Activated gamma-delta T cell treated with Interleukin-2 at 50 U/mL for 16 hours (primary cell): Measurements from ENCODE around the gene CCRL2.
A peak's percentile ranks its signal among the peaks of the same experiment; 100 is the strongest.

Experiments used
- DNase-seq: peaks from one replicate; pipeline ENCODE4 v3.0.0-alpha.2; 2020

Gene CCRL2, protein sequence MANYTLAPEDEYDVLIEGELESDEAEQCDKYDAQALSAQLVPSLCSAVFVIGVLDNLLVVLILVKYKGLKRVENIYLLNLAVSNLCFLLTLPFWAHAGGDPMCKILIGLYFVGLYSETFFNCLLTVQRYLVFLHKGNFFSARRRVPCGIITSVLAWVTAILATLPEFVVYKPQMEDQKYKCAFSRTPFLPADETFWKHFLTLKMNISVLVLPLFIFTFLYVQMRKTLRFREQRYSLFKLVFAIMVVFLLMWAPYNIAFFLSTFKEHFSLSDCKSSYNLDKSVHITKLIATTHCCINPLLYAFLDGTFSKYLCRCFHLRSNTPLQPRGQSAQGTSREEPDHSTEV

DNA sequence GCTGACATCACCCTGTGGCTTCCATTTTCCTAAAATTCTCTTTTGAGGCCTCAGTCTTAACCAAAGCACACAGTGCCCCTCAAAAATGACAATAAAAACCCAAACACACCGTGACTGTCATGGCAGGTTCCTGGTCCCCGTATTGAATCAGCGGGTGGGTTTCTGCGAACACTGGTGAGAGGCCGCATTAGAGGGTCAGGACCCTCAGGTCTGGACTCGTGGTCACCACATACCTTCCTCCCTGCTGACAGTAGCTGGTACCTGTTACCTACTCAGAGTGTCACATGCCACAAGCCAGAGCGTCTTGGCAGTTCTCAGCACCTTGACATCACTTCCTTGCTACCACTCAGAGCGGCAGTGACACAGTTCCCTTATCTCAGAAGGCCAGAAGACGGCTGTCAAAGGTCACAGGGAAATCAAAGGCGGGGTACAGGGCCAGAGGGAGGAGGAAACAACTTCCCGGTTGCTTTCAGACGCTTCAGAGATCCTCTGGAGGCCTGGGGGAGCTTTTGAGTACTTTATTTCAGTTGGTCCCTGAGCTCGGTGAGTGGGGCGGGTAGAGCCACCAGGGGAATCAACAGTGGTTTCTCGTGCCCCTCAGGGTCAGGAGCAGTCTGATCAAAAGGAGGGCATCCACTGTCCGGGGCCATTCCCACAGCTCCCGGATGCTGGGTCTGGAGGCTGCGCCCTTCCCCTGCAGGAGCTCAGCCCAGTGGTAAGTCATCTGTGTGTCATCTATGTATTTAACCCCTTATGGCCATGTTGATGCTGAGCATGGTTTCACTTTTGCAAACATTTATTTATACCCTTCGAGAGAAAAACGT lies at the start of gene CCRL2, which contains the start of gene CCR5AS:
Gene CCRL2 (plus strand): TSS at position 472 of the 824 bp plus-strand sequence. CDS start 821 bp downstream, outside the sequence.
Gene CCR5AS (minus strand): TSS at position 279 of the 824 bp plus-strand sequence.
- peak; percentile 40 for DNase-seq

- no peak for DNase-seq
These were observed 48.6 kb upstream of the CCRL2 start for GRCh38 chr3:46358466-46358865.

DNA sequence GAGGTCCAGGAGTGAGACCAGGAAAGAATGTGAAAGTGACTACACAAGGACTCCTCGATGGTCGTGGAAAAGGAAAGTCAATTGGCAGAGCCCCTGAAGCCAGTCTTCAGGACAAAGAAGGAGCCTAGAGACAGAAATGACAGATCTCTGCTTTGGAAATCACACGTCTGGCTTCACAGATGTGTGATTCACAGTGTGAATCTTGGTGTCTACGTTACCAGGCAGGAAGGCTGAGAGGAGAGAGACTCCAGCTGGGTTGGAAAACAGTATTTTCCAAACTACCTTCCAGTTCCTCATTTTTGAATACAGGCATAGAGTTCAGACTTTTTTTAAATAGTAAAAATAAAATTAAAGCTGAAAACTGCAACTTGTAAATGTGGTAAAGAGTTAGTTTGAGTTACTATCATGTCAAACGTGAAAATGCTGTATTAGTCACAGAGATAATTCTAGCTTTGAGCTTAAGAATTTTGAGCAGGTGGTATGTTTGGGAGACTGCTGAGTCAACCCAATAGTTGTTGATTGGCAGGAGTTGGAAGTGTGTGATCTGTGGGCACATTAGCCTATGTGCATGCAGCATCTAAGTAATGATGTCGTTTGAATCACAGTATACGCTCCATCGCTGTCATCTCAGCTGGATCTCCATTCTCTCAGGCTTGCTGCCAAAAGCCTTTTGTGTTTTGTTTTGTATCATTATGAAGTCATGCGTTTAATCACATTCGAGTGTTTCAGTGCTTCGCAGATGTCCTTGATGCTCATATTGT lies 47.1 kb upstream of the CCRL2 start:
- no peak for DNase-seq

GRCh38 chr3:46360907-46361306 lies 46.2 kb upstream of the CCRL2 start:
- no peak for DNase-seq

GRCh38 chr3:46361408-46362283 lies 45.4 kb upstream of the CCRL2 start:
- DNase-seq: no peak

- no peak for DNase-seq
These were observed 42.0 kb upstream of the CCRL2 start for GRCh38 chr3:46365041-46365440.

DNA sequence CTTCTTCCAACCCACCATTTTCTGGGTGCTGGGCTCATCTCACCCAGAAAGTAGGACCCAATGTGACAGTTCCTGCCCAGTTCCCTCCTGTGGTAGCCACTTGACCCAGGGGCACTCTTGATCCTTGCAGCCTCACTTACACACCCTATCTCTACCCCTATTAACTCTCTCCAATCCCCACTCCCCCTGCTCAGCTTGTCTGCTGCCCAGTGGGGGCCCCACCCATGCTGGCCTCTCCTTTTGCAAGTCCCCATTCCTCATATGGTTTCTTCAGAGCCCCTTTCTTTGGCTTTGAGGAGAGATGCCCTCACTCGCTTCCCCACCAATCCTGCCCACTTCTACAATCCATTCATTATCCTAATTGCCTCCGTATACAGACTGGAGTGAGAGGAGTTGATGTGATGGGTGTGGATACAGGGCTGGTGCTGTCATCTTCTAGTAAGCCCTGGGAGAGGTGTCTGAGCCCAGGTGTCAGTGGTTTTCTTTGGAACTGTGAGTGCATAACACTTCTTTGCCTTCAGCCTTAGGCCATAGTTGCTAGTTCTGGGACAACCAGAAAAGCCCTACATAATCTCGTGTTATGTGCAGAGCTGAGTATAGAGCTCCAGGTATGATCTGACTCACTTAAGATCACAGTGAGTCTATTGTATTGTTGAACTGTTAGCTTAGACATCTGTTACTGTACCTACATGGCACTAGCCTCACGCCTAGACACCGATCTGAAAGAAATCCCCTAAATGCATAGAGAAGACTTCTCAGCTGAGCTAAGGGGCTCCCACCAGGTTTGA lies 41.1 kb upstream of the CCRL2 start:
- no peak for DNase-seq

- DNase-seq: no peak
These were observed 39.2 kb upstream of the CCRL2 start for GRCh38 chr3:46367811-46368210.

DNA sequence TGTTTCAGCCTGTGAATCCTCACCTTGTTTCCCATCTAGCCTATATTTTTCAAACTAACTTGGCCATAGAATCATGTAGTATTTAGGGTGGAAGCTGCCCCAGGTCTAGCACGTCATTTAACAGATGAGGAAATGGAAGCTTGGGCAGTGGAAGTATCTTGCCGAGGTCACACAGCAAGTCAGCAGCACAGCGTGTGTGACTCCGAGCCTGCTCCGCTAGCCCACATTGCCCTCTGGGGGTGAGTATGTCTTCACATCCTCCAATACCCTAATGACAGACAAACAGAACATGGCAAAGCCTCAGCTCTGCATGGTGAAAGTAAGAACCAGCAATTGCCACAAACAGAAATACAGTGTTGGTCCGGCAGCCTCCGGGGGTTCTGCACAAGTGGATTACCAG lies 38.5 kb upstream of the CCRL2 start:
- DNase-seq: peak; percentile 64

DNA sequence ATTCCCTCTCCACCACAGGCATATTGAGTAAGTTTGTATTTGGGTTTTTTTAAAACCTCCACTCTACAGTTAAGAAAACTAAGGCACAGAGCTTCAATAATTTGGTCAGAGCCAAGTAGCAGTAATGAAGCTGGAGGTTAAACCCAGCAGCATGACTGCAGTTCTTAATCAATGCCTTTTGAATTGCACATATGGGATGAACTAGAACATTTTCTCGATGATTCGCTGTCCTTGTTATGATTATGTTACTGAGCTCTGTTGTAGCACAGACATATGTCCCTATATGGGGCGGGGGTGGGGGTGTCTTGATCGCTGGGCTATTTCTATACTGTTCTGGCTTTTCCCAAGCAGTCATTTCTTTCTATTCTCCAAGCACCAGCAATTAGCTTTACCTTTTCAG lies 37.9 kb upstream of the CCRL2 start:
- DNase-seq: no peak

- no peak for DNase-seq
These were observed 37.4 kb upstream of the CCRL2 start for GRCh38 chr3:46369675-46370132.

- no peak for DNase-seq
These were observed 36.1 kb upstream of the CCRL2 start, which contains the start of gene CCR5 for GRCh38 chr3:46370839-46371518. TSS of gene CCR5 (plus strand) at chr3:46370946. CDS start at chr3:46372903, 1,957 bp downstream.

GRCh38 chr3:46371519-46372340 lies 35.3 kb upstream of the CCRL2 start:
- DNase-seq: no peak

- DNase-seq: no peak
These were observed 34.3 kb upstream of the CCRL2 start for GRCh38 chr3:46372492-46373359.

DNA sequence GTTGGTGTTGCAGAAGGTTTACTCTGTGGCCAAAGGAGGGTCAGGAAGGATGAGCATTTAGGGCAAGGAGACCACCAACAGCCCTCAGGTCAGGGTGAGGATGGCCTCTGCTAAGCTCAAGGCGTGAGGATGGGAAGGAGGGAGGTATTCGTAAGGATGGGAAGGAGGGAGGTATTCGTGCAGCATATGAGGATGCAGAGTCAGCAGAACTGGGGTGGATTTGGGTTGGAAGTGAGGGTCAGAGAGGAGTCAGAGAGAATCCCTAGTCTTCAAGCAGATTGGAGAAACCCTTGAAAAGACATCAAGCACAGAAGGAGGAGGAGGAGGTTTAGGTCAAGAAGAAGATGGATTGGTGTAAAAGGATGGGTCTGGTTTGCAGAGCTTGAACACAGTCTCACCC lies 32.3 kb upstream of the CCRL2 start:
- DNase-seq: no peak

DNA sequence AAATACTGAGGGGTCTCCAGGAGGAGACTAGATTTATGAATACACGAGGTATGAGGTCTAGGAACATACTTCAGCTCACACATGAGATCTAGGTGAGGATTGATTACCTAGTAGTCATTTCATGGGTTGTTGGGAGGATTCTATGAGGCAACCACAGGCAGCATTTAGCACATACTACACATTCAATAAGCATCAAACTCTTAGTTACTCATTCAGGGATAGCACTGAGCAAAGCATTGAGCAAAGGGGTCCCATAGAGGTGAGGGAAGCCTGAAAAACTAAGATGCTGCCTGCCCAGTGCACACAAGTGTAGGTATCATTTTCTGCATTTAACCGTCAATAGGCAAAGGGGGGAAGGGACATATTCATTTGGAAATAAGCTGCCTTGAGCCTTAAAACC lies 31.8 kb upstream of the CCRL2 start:
- no peak for DNase-seq

- no peak for DNase-seq
These were observed 31.2 kb upstream of the CCRL2 start for GRCh38 chr3:46375814-46376213.

DNA sequence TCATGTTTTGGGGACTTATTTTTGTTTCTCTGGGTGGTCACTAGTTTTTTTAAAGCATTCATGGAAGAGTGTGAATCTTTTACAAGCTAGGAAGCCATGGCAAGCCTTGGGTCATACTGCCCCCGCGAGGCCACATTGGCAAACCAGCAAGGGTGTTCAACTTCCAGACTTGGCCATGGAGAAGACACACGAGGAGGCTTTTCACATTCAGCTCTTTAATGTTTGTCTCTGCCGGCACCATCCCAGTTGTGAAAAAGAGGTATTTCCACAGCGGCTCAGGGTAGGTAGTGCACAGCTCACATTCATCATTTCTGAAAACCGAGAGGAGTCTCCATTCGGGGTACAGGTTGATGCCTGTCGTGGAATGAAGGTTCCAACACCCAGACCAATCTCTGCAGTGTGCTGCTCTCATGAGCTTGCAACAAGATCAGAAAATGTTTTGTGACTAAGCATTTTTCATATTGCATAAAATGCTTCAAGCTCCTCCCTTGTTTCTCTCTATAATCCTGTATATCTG lies 28.6 kb upstream of the CCRL2 start:
- DNase-seq: peak; percentile 61
